ENCODE measurements around the gene PLA2G7.

The PLA2G7 gene

GRCh38 chr6:46736906-46737305 is 1.7 kb upstream of the PLA2G7 start:
- TF ChIP-seq, protein P1, sequence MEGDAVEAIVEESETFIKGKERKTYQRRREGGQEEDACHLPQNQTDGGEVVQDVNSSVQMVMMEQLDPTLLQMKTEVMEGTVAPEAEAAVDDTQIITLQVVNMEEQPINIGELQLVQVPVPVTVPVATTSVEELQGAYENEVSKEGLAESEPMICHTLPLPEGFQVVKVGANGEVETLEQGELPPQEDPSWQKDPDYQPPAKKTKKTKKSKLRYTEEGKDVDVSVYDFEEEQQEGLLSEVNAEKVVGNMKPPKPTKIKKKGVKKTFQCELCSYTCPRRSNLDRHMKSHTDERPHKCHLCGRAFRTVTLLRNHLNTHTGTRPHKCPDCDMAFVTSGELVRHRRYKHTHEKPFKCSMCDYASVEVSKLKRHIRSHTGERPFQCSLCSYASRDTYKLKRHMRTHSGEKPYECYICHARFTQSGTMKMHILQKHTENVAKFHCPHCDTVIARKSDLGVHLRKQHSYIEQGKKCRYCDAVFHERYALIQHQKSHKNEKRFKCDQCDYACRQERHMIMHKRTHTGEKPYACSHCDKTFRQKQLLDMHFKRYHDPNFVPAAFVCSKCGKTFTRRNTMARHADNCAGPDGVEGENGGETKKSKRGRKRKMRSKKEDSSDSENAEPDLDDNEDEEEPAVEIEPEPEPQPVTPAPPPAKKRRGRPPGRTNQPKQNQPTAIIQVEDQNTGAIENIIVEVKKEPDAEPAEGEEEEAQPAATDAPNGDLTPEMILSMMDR (IDR thresholded peaks at IDR 0.05), result no peak
- DNase-seq (ENCODE audit: low spot score), result no peak
- Histone ChIP-seq H3K4me3 (no peak overlapping the region), H3K27ac (no peak overlapping the region)

DNA sequence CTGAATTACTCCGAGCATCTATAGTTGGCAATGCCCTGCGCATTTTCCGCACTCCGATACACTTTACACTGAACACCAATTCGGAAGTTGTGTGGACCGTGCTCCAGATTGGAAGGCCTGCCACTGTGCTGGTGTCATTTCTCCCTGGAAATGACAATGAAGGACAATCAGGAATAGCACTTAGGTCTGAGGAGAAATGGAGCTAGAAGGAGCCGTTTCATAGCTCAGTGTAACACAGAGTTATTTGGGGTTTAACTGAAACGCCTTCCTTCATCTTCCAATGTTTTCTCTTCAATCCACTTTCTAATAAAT is 501 bp upstream of the PLA2G7 start:
- Histone ChIP-seq H3K4me3 (peak overlapping the region; percentile 93), H3K27ac (no peak overlapping the region)
- TF ChIP-seq, protein P1 (IDR thresholded peaks at IDR 0.05), result no peak
- DNase-seq (ENCODE audit: low spot score), result no peak

DNA sequence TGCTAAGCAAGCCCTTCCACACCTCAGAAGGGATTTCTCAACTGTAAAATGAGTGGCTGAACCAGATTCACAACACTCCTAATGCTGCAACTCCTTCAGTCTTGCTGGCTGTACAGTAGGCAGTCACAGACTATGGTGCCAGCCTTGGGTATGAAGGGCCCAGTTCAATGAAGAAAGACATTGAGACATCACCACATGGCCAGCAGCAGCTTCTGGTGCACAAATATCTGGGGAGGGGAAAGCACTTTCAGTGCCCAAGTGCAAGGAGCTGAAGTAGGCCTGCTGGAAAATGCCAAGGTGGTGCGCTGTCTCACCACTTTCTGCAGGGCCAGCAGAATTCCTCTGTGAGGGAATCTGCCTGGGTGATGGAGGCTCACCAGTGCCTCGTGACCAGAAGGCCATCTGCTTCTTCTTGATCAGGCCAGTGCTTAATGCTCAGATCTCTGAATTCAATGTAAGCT is 1.8 kb downstream of the PLA2G7 start:
- no peak for DNase-seq (ENCODE audit: low spot score)
- H3K27ac ChIP-seq, result no peak overlapping the region
- H3K4me3 ChIP-seq, result no peak overlapping the region
- TF ChIP-seq, protein P1 (IDR thresholded peaks at IDR 0.05), result no peak

- TF ChIP-seq, protein P1 (IDR thresholded peaks at IDR 0.05), result no peak
- DNase-seq (ENCODE audit: low spot score), result no peak
- Histone ChIP-seq H3K4me3 (no peak overlapping the region), H3K27ac (no peak overlapping the region)
Observed at GRCh38 chr6:46730921-46731461, 4.2 kb downstream of the PLA2G7 start.

- Histone ChIP-seq H3K4me3 (no peak overlapping the region), H3K27ac (no peak overlapping the region)
- TF ChIP-seq, protein P1 (IDR thresholded peaks at IDR 0.05), result no peak
- DNase-seq (ENCODE audit: low spot score), result no peak
Observed at GRCh38 chr6:46729787-46730326, 5.3 kb downstream of the PLA2G7 start.

DNA sequence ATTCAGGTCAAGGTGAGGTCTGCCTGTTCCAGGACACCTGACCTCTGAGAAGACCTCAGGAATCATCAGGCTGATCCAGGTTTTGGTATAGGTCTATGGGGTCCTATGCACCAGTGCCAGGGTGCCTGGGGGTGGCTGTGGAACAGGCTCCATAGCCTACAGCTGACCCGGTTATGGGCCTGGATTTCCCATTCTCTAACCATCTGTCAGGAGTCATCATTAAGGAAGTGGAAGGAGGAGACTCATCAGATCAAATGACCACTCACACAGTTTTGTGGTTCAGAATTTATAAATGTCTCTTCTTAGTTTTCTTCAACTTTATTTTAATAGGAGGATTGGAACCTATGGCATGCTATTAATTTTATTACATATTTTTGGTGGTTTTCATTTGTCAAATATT is 14.8 kb downstream of the PLA2G7 start:
- Histone ChIP-seq H3K27ac (no peak overlapping the region), H3K4me3 (no peak overlapping the region)
- TF ChIP-seq, protein P1 (IDR thresholded peaks at IDR 0.05), result no peak
- DNase-seq (ENCODE audit: low spot score), result no peak

- no peak for DNase-seq (ENCODE audit: low spot score)
- Histone ChIP-seq H3K27ac (no peak overlapping the region), H3K4me3 (no peak overlapping the region)
- TF ChIP-seq, protein P1 (IDR thresholded peaks at IDR 0.05), result no peak
Observed at GRCh38 chr6:46719099-46719498, 16.1 kb downstream of the PLA2G7 start.

All from coronary artery (tissue), 2 donors.